IMR-90 (cell line): ENCODE measurements around the gene GPR6. TPM values are rescaled to one million over a fixed set of nuclear protein-coding genes. Genes with fewer than 3 reads are reported as not detected.

Source experiments
- ATAC-seq: fragments of 200-7000 bp; cut with Tn5 transposase; 2 replicates; pipeline ENCODE4 v1.9.1; 2020; ENCODE audit warnings: low read depth, mild to moderate bottlenecking, moderate library complexity
- BruUV-seq: library from RNA; stranded (reverse); fragments of 400-500 nt; replicated peaks from 2 replicates; lab custom pipeline; 2021; lab: Mats Ljungman, UMichigan
- CTCF ChIA-PET: fragments of 300-600 bp; formaldehyde crosslinking; extraction: SDS; loops from one replicate; lab custom pipeline; 2021; ENCODE audit warnings: antibody characterized with exemption; lab: Yijun Ruan, JAX
- POLR2A ChIA-PET: fragments of 300-600 bp; sonication (Branson Sonifier 250); formaldehyde crosslinking; loops from one replicate; lab custom pipeline; 2022; ENCODE audit warnings: antibody characterized with exemption; ENCODE audit not compliant: unreplicated experiment; lab: Charles Lee
- DNase-seq: peaks from one replicate; pipeline ENCODE4 v3.0.0; 2013
- H2AFZ ChIP-seq: replicated peaks from 2 replicates; pipeline ENCODE3; 2013; ENCODE audit warnings: low read length, mild to moderate bottlenecking; ENCODE audit not compliant: poor library complexity
- H2AK5ac ChIP-seq: 2 replicates; pipeline ENCODE4 v1.6.1; 2013; ENCODE audit warnings: low read depth, low read length, inconsistent platforms
- H2AK9ac ChIP-seq: replicated peaks from 2 replicates; pipeline ENCODE3; 2013; ENCODE audit warnings: mild to moderate bottlenecking, low read depth, low read length, moderate library complexity; ENCODE audit not compliant: poor library complexity
- H2BK120ac ChIP-seq: 2 replicates; pipeline ENCODE4 v1.6.1; 2013; ENCODE audit warnings: low read depth, low read length, inconsistent platforms
- H2BK15ac ChIP-seq: 3 replicates; pipeline ENCODE4 v1.6.1; 2013; ENCODE audit warnings: low read depth, low read length, inconsistent platforms
- H2BK20ac ChIP-seq: 2 replicates; pipeline ENCODE4 v1.6.1; 2013; ENCODE audit warnings: low read depth, mild to moderate bottlenecking, inconsistent platforms, low read length, moderate library complexity
- H2BK5ac ChIP-seq: 2 replicates; pipeline ENCODE4 v1.6.1; 2013; ENCODE audit warnings: mild to moderate bottlenecking, low read depth, low read length, inconsistent platforms; ENCODE audit not compliant: poor library complexity, severe bottlenecking
- H3K14ac ChIP-seq: replicated peaks from 2 replicates; pipeline ENCODE4 v1.6.1; 2013; ENCODE audit warnings: low read depth, low read length, inconsistent platforms
- H3K18ac ChIP-seq: 2 replicates; pipeline ENCODE4 v1.6.1; 2013; ENCODE audit warnings: low read depth, low read length, control low read depth
- H3K23ac ChIP-seq: 2 replicates; pipeline ENCODE4 v1.6.1; 2013; ENCODE audit warnings: low read depth, low read length, inconsistent platforms
- H3K27ac ChIP-seq: 2 replicates; pipeline ENCODE4 v1.5.1; 2013; ENCODE audit warnings: mild to moderate bottlenecking, control low read depth, low read length; ENCODE audit not compliant: insufficient read depth
- H3K27me3 ChIP-seq: 2 replicates; pipeline ENCODE4 v1.6.1; 2013; ENCODE audit warnings: low read length; ENCODE audit not compliant: control insufficient read depth, insufficient read depth
- H3K36me3 ChIP-seq: 2 replicates; pipeline ENCODE4 v1.6.1; 2013; ENCODE audit warnings: low read length, mixed read lengths; ENCODE audit not compliant: control insufficient read depth, insufficient read depth
- H3K4ac ChIP-seq: 2 replicates; pipeline ENCODE4 v1.6.1; 2013; ENCODE audit warnings: low read depth, low read length, inconsistent platforms
- H3K4me1 ChIP-seq: 2 replicates; pipeline ENCODE4 v1.6.1; 2013; ENCODE audit warnings: low read length, mixed read lengths; ENCODE audit not compliant: control insufficient read depth, insufficient read depth
- H3K4me2 ChIP-seq: 2 replicates; pipeline ENCODE4 v1.6.1; 2013; ENCODE audit warnings: low read depth, mild to moderate bottlenecking, control low read depth, low read length, moderate library complexity
- H3K4me3 ChIP-seq: 2 replicates; pipeline ENCODE4 v1.5.1; 2013; ENCODE audit warnings: low read depth, mild to moderate bottlenecking, control low read depth, low read length, moderate library complexity; ENCODE audit not compliant: insufficient read depth
- H3K56ac ChIP-seq: 2 replicates; pipeline ENCODE4 v1.6.1; 2013; ENCODE audit warnings: low read length, inconsistent platforms; ENCODE audit not compliant: insufficient read depth; ENCODE audit errors: extremely low read depth
- H3K79me1 ChIP-seq, 2 experiments: 2 replicates each; pipeline ENCODE4 v1.6.1; 2013; ENCODE audit warnings: low read length in 2 of 2, inconsistent platforms in 1 of 2, low read depth in 1 of 2
- H3K9ac ChIP-seq: 2 replicates; pipeline ENCODE4 v1.6.1; 2013; ENCODE audit warnings: low read depth, low read length, control low read depth
- H3K9me1 ChIP-seq: 2 replicates; pipeline ENCODE4 v1.6.1; 2013; ENCODE audit warnings: low read length, inconsistent platforms; ENCODE audit not compliant: insufficient read depth
- H3K9me3 ChIP-seq: 2 replicates; pipeline ENCODE4 v1.6.1; 2013; ENCODE audit warnings: low read length; ENCODE audit not compliant: control insufficient read depth, insufficient read depth
- H4K20me1 ChIP-seq: 2 replicates; pipeline ENCODE4 v1.6.1; 2013; ENCODE audit warnings: low read length, inconsistent platforms; ENCODE audit not compliant: insufficient read depth
- H4K5ac ChIP-seq: 2 replicates; pipeline ENCODE4 v1.6.1; 2013; ENCODE audit warnings: mild to moderate bottlenecking, low read depth, low read length, control low read depth
- H4K8ac ChIP-seq, 2 experiments: 2 replicates each; pipeline ENCODE4 v1.6.1; 2013; ENCODE audit warnings: low read depth in 2 of 2, low read length in 2 of 2, control low read depth in 1 of 2, inconsistent platforms in 1 of 2
- H4K91ac ChIP-seq: 2 replicates; pipeline ENCODE4 v1.6.1; 2013; ENCODE audit warnings: low read depth, low read length, inconsistent platforms; ENCODE audit not compliant: insufficient read depth
- BHLHE40 ChIP-seq: fragments of 150-350 bp; IDR thresholded peaks from 2 replicates; pipeline ENCODE4 v1.6.1; 2016; ENCODE audit warnings: mild to moderate bottlenecking, low read depth, low read length
- FOS ChIP-seq: fragments of 150-350 bp; IDR thresholded peaks from 2 replicates; pipeline ENCODE4 v1.6.1; 2016; ENCODE audit warnings: low read depth, low read length
- RAD21 ChIP-seq: IDR thresholded peaks from 2 replicates; pipeline ENCODE4 v1.6.1; 2012; ENCODE audit warnings: low read length, improper control_type of control experiment
- WGBS, 2 experiments: methylation state at CpG; one replicate each; pipeline versions ENCODE4 v1.1.5 to v1.1.7; 2013; ENCODE audit warnings: missing lambda C conversion rate in 2 of 2; ENCODE audit not compliant: insufficient read length in 1 of 2; ENCODE audit errors: extremely low coverage in 2 of 2; 5-methylcytosine and 5-hydroxymethylcytosine counted together
- dilution Hi-C: fragments of 300-500 bp; cut with HindIII; formaldehyde crosslinking; loops from one replicate; pipeline ENCODE4 v1.14.3; 2018; ENCODE audit warnings: low sequenced_read_pairs; ENCODE audit not compliant: unreplicated experiment
- in situ Hi-C: fragments of 300-500 bp; cut with MboI; formaldehyde crosslinking; loops from 3 replicates; pipeline ENCODE4 v1.14.3; 2019; ENCODE audit warnings: low sequenced_read_pairs, inconsistent platforms, mixed read lengths
- intact Hi-C: fragments of 100-400 bp; cut with micrococcal nuclease; formaldehyde crosslinking; loops from 2 replicates; pipeline ENCODE4 v1.10.0; 2022
- polyA plus RNA-seq, 3 experiments: library from polyadenylated mRNA; depleted of rRNA; stranded (reverse); fragments of >200 nt; gene quantifications; 2 replicates each; pipeline ENCODE4 v1.2.3, GENCODE V29; 2012; ENCODE audit warnings: low replicate concordance in 1 of 3
- total RNA-seq: library from RNA; depleted of rRNA; stranded (reverse); fragments of >200 nt; gene quantifications from 2 replicates; pipeline ENCODE4 v1.2.3, GENCODE V29; 2012

Gene GPR6
- total and polyA plus RNA-seq, 2 of the 4 experiments (the other 2 are of a cell fraction), result not detected

- H3K27ac ChIP-seq, result no peak overlapping the region
- no peak overlapping the region for H3K4me2 ChIP-seq
- H3K23ac ChIP-seq, result no peak overlapping the region
- intact Hi-C loops, result no loop called here
- no peak overlapping the region for H2BK5ac ChIP-seq
- no peak overlapping the region for H3K56ac ChIP-seq
- H2BK120ac ChIP-seq, result no peak overlapping the region
- H3K27me3 ChIP-seq, result peaks cover 5% of the 10 kb centered on the region; the same call in 1 of the 2 replicates
- ATAC-seq (no peak), DNase-seq (no peak)
- H2BK15ac ChIP-seq, result no peak overlapping the region
- H3K4me3 ChIP-seq, result no peak overlapping the region
- H4K5ac ChIP-seq, result no peak overlapping the region
- ChIA-PET CTCF (no interaction called here), POLR2A (no interaction called here)
- no peak overlapping the region for H2AFZ ChIP-seq
- H3K14ac ChIP-seq, result no peak overlapping the region
- no peak overlapping the region for H3K9ac ChIP-seq
- no peaks in the 10 kb centered on the region for H3K4me1 ChIP-seq
- no peak overlapping the region for H3K4ac ChIP-seq
- H3K18ac ChIP-seq, result no peak overlapping the region
- BruUV-seq, result no TSS peak
- H3K36me3 ChIP-seq, result no peaks in the 10 kb centered on the region
- H3K9me1 ChIP-seq, result no peaks in the 10 kb centered on the region
- H3K79me1 ChIP-seq, result no peaks in the 10 kb centered on the region
- dilution Hi-C loops, result no loop called here
- H4K20me1 ChIP-seq, result no peaks in the 10 kb centered on the region
- TF ChIP-seq RAD21 (no peak), BHLHE40 (no peak), FOS (no peak)
- H4K91ac ChIP-seq, result no peak overlapping the region
- H2AK5ac ChIP-seq, result no peak overlapping the region
- no peak overlapping the region for H2AK9ac ChIP-seq
- H4K8ac ChIP-seq, result no peak overlapping the region
- no CpG with 5 or more reads among the region's 1 CpG for WGBS, 2 experiments
- H2BK20ac ChIP-seq, result no peak overlapping the region
- H3K9me3 ChIP-seq, result no peaks in the 10 kb centered on the region
- in situ Hi-C loops, result no loop called here
Observed at GRCh38 chr6:109958626-109959025, 19.5 kb upstream of the GPR6 start.
